Measurements from ENCODE around the gene ADCK1. TPM values are rescaled to one million over a fixed set of nuclear protein-coding genes. Genes with fewer than 3 reads are reported as not detected.

ADCK1 gene
- polyA plus RNA-seq, 4 donors = 7.6 to 12.8 (median 10.0) TPM

GRCh38 chr14:77980475-77981321, 180.8 kb downstream of the ADCK1 start:
- peak in 1 of 4 donors; percentile 24 for DNase-seq (ENCODE audit: low read depth in 4 of 4, low spot score in 2 of 4)

Other genes starting within 250 kb of the ADCK1 start
- 10 to 100 TPM; 67.1 to 71.3 (median 69.1) TPM for gene SPTLC2, start 183.5 kb upstream of the ADCK1 start, polyA plus RNA-seq (ENCODE audit: insufficient read length in 4 of 4)
- 10 to 100 TPM; 16.7 to 19.0 (median 17.2) TPM for gene ALKBH1, start 92.1 kb upstream of the ADCK1 start, polyA plus RNA-seq (ENCODE audit: insufficient read length in 4 of 4)
- gene SLIRP, start 92.0 kb upstream of the ADCK1 start, polyA plus RNA-seq (ENCODE audit: insufficient read length in 4 of 4) = 100 to 1,000 TPM in 3 of 4 donors, 10 to 100 TPM in 1; 98.2 to 137 (median 108) TPM
- gene SNW1, start 39.0 kb upstream of the ADCK1 start, polyA plus RNA-seq (ENCODE audit: insufficient read length in 4 of 4) = 10 to 100 TPM; 78.2 to 98.2 (median 84.6) TPM